GM21576 (cell line): Measurements from ENCODE around the gene STIMATE.

Source experiments
- ATAC-seq: cut with Tn5 transposase; IDR thresholded peaks from one replicate; pipeline ENCODE4 v1.9.1; 2021; ENCODE audit warnings: mild to moderate bottlenecking, moderate library complexity; ENCODE audit not compliant: unreplicated experiment

The STIMATE gene

GRCh38 chr3:52824037-52824436 lies 73.3 kb downstream of the STIMATE start:
- ATAC-seq: no peak

- ATAC-seq: no peak
Observed at GRCh38 chr3:52822363-52822762, 75.0 kb downstream of the STIMATE start.

GRCh38 chr3:52820736-52821135 lies 76.6 kb downstream of the STIMATE start:
- no peak for ATAC-seq

GRCh38 chr3:52819936-52820335 lies 77.4 kb downstream of the STIMATE start:
- ATAC-seq: no peak

GRCh38 chr3:52817860-52818259 lies 79.5 kb downstream of the STIMATE start:
- ATAC-seq: no peak

- ATAC-seq: no peak
Observed at GRCh38 chr3:52817221-52817620, 80.1 kb downstream of the STIMATE start.

- no peak for ATAC-seq
Observed at GRCh38 chr3:52816654-52817053, 80.7 kb downstream of the STIMATE start.

- ATAC-seq: no peak
Observed at GRCh38 chr3:52816199-52816598, 81.1 kb downstream of the STIMATE start.

- no peak for ATAC-seq
Observed at GRCh38 chr3:52813810-52814209, 83.5 kb downstream of the STIMATE start.

GRCh38 chr3:52811452-52812011 lies 85.8 kb downstream of the STIMATE start:
- no peak for ATAC-seq

- ATAC-seq: no peak
Observed at GRCh38 chr3:52810923-52811322, 86.4 kb downstream of the STIMATE start.

- no peak for ATAC-seq
Observed at GRCh38 chr3:52809662-52810377, 87.5 kb downstream of the STIMATE start.

GRCh38 chr3:52809149-52809548 lies 88.2 kb downstream of the STIMATE start:
- ATAC-seq: no peak

- ATAC-seq: no peak
Observed at GRCh38 chr3:52805270-52806039, 91.9 kb downstream of the STIMATE start.

GRCh38 chr3:52801839-52802238 lies 95.5 kb downstream of the STIMATE start:
- ATAC-seq: no peak

GRCh38 chr3:52800079-52800478 lies 97.3 kb downstream of the STIMATE start:
- no peak for ATAC-seq

GRCh38 chr3:52798978-52799476 lies 98.3 kb downstream of the STIMATE start:
- ATAC-seq: no peak

- ATAC-seq: no peak
Observed at GRCh38 chr3:52798376-52798977, 98.9 kb downstream of the STIMATE start.

- no peak for ATAC-seq
Observed at GRCh38 chr3:52796411-52796810, 100.9 kb downstream of the STIMATE start.

- no peak for ATAC-seq
Observed at GRCh38 chr3:52795298-52795900, 101.9 kb downstream of the STIMATE start.

GRCh38 chr3:52794612-52795099 lies 102.7 kb downstream of the STIMATE start, which contains the start of gene ITIH3:
Gene ITIH3, plus strand, starts transcription at chr3:52794796. Its CDS starts 8 bp downstream, at chr3:52794804.
- no peak for ATAC-seq
